Measurements from ENCODE around the gene TM4SF1.

Gene TM4SF1

DNA sequence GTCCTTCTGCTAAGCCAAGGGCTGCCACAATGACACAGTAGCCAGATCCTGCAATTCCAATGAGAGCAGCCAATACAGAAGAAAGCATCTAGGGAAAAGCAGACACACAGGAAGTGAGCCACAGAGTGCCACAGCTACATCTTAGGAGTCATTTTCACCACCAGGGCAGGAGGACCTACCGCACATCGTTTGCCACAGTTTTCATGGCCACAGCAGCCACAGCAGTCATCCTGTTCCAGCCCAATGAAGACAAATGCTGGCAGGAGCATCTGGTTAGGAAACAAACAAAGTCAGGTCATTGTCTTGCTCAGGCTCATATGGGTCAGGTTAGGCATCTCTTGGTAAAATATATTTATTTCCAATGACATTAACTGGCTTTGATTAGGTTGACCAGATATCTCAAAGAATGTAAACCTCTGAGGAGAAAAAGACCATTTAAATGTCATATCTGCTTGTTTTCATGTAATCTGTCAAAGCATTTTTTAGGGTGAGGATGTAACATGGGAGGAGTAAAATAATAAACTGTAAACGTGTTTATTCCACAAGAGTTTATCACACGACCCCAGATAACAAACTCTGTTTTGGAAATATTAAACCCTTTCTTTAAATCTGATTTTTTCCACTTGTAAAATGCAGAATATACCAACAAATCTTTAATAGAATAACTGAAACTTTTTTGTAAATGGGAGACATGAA, 1.8 kb downstream of the TM4SF1 start:
- in situ Hi-C loops (cut with MboI; ENCODE audit: low sequenced_read_pairs), result no loop called here

DNA sequence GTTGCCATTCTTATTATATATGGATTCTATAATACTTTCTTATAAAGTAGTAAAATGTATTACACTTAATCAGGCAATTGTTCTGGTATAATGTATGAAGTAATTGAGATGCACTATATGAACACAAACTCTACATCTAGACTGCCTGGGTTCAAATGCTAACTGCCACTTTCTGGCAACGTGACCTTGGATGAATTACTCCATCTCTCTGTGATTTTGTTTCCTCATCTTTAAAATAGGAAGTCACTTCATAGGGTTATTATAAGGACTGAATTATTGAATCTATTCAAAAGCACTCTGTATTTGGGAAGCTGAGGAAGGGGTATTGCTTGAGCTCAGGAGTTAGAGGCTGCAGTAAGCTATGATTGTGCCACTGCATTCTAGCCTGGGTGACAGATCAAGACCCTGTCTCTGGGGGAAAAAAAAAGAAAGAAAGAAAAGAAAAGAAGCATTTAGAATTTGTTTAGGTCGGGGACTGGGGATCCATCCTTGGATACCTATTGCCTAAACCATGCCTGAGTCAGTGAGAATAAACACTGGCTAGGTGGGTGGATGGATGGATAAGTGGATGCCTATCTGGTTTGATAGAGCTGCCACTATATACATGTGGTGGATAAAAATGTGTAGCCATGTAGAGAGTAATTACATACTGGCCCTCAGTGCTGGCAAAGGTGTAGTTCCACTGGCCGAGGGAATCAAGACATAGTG, 2.5 kb downstream of the TM4SF1 start:
- in situ Hi-C loops (cut with MboI; ENCODE audit: low sequenced_read_pairs), result no loop called here

DNA sequence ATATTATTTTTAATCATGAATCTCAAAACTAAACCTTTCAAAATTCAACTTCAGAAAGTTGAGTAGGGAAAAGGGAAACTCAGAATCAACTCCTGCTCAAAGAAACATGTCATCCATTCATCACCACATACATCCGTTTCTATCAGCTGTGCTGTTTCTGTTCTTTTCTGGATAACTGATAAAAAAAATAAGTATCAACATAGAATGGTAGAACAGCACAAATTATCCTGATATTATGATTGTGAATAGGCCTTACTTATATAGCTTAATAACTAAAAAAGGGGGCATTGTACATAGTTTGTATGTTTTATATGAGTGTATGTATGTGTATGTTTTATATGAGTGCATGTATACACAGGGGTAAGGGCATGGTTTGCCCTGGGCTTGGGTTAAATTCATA, 3.1 kb downstream of the TM4SF1 start:
- in situ Hi-C loops (cut with MboI; ENCODE audit: low sequenced_read_pairs), result no loop called here

GRCh38 chr3:149373235-149374125, 4.0 kb downstream of the TM4SF1 start:
- in situ Hi-C loops (cut with MboI; ENCODE audit: low sequenced_read_pairs), result no loop called here

DNA sequence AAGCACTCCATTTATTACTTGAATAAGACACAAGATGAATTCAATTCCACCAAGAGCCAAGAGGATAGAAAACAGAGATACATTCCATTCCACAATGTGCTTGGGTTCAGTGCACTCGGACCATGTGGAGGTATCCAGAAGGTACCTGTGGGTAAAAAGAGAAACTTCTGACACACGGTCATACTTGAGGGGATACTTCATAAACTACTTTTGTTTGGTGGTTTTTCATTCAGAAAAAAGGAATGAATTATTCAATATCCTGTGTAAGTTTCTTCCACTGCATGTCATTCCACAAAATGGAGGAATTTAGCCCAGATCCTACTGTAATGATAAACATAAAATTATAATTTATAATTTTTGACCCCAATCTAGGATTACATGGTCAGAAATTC, 5.7 kb downstream of the TM4SF1 start:
- in situ Hi-C loops (cut with MboI; ENCODE audit: low sequenced_read_pairs), result no loop called here

- in situ Hi-C loops (cut with MboI; ENCODE audit: low sequenced_read_pairs), result no loop called here
These were observed 6.3 kb downstream of the TM4SF1 start for GRCh38 chr3:149371001-149371722.

DNA sequence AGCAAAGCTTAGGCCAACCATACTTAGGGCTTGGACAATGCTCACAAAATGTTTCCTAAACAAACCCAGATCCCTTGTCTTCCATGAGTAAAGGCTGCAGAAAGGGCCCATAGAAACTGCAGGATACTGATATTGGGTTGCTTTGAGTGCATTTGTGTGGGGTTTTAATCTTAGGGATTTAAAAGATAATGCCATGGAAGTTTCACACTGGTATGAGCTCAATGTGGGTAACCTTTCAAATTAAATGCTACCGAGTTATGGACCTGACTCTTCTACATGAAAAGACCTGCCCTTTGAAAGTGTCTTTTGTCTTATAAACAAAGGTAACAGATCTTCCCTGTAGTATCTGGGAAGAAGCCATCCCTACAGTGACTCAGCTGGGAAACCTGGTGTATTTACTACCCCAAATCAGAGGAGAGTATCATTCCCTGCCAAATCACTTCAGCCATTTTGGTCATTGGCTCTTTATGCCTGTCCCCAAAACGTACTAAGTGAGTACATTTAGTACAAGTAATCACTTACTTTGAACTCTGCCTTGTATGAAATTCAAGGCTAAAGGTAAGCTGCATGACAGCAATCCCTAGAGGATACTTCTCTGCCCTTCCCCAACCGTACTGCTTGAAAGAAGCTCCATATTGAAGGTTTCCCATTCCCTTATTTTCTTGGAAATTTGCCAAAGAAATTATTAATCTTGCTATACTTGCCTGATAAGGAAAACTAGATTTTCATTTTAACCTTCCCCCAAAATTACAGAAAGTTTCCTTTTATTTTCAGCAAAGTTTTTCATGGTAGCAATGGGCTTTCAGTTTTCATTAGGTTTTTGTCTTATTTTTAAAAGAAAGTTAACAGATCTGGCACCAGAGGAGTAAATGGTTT, 7.2 kb downstream of the TM4SF1 start:
- in situ Hi-C loops (cut with MboI; ENCODE audit: low sequenced_read_pairs), result no loop called here

GRCh38 chr3:149368674-149369497, 8.6 kb downstream of the TM4SF1 start:
- in situ Hi-C loops (cut with MboI; ENCODE audit: low sequenced_read_pairs), result no loop called here

DNA sequence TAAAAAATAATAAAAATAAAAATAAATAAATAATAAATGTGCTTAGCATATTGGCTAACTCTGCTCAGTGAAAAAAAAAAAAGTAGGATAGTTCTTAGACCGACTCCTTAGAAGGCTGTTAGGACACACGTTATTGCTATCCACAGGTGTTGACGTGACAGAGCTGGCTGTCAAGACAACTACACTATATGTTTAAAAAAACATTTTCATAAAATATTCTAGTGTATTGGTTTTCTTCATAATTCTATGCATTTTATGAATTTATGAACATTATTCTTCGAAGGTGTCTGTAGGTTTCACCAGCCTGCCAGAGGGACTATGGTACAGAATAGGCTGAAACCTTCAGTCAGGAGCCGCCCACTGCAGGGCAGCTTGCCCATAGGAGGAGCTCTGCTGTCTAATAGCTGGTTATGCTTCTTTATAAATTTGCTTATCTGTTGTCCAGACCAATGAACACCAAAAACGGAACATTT, 9.2 kb downstream of the TM4SF1 start:
- in situ Hi-C loops (cut with MboI; ENCODE audit: low sequenced_read_pairs), result no loop called here

DNA sequence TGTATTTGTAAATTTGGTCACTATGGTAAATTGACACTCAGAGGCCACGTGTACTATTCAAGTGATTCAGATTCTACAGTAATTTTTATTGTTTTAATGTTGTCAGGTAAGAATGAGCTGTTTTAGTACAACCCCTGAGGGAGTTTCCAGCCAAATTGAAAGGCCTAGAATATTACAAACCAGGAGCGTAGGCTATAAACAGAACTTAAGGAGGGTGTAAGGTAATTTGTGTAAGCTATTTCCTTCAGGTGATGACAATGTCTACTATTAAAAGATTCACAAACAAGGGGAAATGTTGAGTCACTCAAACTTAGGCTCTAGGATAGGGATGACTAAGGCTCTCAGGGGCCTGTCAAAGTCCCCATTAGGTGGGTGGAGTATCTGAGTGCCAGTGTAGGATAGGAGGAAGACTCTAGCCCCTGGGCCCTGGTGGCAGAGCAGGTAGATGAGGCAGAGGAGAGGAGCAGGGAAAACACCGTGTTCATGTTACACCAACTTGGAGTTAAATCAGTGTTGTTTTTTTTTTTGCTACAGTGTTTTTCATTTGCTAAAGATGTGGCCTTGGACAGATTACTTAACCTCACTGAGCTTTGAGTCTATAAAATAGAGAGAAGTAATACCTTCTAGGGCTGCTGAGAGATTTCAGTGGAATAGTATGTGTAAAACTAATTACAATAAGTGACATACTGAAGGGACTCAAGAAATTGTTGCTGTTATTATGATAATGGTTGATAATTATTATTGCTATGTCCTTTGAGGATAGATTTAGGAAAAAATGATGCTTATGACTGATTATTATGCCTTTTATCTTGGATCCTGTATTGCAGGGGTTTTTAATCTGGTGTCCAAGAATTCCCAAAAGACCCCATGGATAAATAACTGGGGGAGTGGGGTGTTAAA, 10.3 kb downstream of the TM4SF1 start:
- in situ Hi-C loops (cut with MboI; ENCODE audit: low sequenced_read_pairs), result no loop called here

- in situ Hi-C loops (cut with MboI; ENCODE audit: low sequenced_read_pairs), result no loop called here
These were observed 11.4 kb downstream of the TM4SF1 start for GRCh38 chr3:149366031-149366430.

- in situ Hi-C loops (cut with MboI; ENCODE audit: low sequenced_read_pairs), result no loop called here
These were observed 12.8 kb downstream of the TM4SF1 start for GRCh38 chr3:149364624-149365023.

DNA sequence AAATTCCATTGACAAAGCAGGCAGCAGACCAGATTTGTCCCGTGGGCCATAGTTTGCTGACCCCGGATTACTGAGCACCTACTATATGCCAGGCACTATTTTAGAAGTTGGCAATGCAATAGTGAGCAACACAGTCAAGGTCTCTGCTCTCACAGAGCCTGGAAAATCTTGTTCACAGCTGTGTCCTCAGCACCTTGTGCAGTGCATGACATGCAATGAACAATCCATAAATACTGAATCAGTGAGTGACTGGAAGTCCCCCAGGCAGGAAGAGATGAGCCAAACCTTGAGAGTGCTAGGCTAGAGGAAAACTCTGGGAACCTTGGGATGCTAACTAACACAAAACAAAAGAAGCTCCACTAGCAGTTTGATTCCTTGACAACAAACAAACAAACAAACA, 14.4 kb downstream of the TM4SF1 start:
- in situ Hi-C loops (cut with MboI; ENCODE audit: low sequenced_read_pairs), result no loop called here

DNA sequence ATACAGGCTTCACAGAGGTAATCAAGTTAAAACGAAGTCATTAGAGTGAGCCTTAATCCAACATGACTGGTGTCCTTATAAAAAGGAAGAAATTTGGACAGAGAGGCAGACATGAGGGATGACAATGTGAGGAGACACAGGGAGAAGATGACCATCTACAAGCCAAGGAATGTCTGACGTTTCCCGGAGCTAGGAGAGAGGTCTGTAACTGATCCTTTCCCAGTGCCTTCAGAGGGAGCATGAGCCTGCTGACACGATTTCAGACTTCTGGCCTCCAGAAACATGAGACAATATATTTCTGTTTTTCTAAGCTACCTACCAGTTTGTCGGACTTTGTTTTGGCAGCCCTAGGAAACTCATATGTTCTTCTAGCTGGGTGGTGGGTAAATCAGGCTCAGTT, 15.1 kb downstream of the TM4SF1 start:
- in situ Hi-C loops (cut with MboI; ENCODE audit: low sequenced_read_pairs), result no loop called here

- in situ Hi-C loops (cut with MboI; ENCODE audit: low sequenced_read_pairs), result no loop called here
These were observed 20.8 kb downstream of the TM4SF1 start for GRCh38 chr3:149356630-149357029.

GRCh38 chr3:149356044-149356592, 21.3 kb downstream of the TM4SF1 start:
- in situ Hi-C loops (cut with MboI; ENCODE audit: low sequenced_read_pairs), result no loop called here

GRCh38 chr3:149353581-149354184, 23.8 kb downstream of the TM4SF1 start:
- in situ Hi-C loops (cut with MboI; ENCODE audit: low sequenced_read_pairs), result no loop called here
